Osteoblast (primary cell): ENCODE results near the gene CDK5RAP2. TPM values are rescaled to one million over a fixed set of nuclear protein-coding genes. Genes with fewer than 3 reads are reported as not detected.

Experiments used
- DNase-seq: peaks from one replicate; pipeline ENCODE4 v3.0.0; 2011; ENCODE audit warnings: low spot score, mixed read lengths; ENCODE audit not compliant: insufficient read length; ENCODE audit errors: missing footprints
- H2AFZ ChIP-seq: 2 replicates; pipeline ENCODE4 v1.6.0; 2011; ENCODE audit warnings: mild to moderate bottlenecking, low read length
- H3K27ac ChIP-seq: 2 replicates; pipeline ENCODE4 v1.5.1; 2011; ENCODE audit warnings: mild to moderate bottlenecking, low read depth, low read length, moderate library complexity
- H3K27me3 ChIP-seq: 2 replicates; pipeline ENCODE4 v1.6.0; 2012; ENCODE audit warnings: mild to moderate bottlenecking, control low read depth, inconsistent platforms, low read length, moderate library complexity; ENCODE audit not compliant: insufficient read depth
- H3K36me3 ChIP-seq: 2 replicates; pipeline ENCODE4 v1.5.1; 2011; ENCODE audit warnings: mild to moderate bottlenecking, low read length, control low read depth, moderate library complexity; ENCODE audit not compliant: insufficient read depth
- H3K4me1 ChIP-seq: 2 replicates; pipeline ENCODE4 v1.5.1; 2011; ENCODE audit warnings: mild to moderate bottlenecking, low read length, control low read depth, moderate library complexity; ENCODE audit not compliant: insufficient read depth
- H3K4me2 ChIP-seq: 2 replicates; pipeline ENCODE4 v1.6.0; 2011; ENCODE audit warnings: mild to moderate bottlenecking, low read length; ENCODE audit not compliant: insufficient read depth
- H3K4me3 ChIP-seq: fragments of 200-600 bp; sonication (generic); 3 replicates; pipeline ENCODE4 v1.5.1; 2012; ENCODE audit warnings: mild to moderate bottlenecking, low read length, inconsistent platforms; ENCODE audit not compliant: insufficient read depth
- H3K79me2 ChIP-seq: 2 replicates; pipeline ENCODE4 v1.6.0; 2012; ENCODE audit warnings: mild to moderate bottlenecking, low read length, control low read depth, inconsistent platforms; ENCODE audit not compliant: insufficient read depth
- H3K9me3 ChIP-seq: 2 replicates; pipeline ENCODE4 v1.5.1; 2011; ENCODE audit warnings: low read depth, low read length, control low read depth
- H4K20me1 ChIP-seq: 2 replicates; pipeline ENCODE4 v1.6.0; 2012; ENCODE audit warnings: mild to moderate bottlenecking, low read length, control low read depth; ENCODE audit not compliant: insufficient read depth
- CTCF ChIP-seq: IDR thresholded peaks from 2 replicates; pipeline ENCODE4 v1.5.1; 2011; ENCODE audit warnings: mild to moderate bottlenecking, low read depth, low read length, moderate library complexity; ENCODE audit errors: extremely low read depth
- total RNA-seq: library from RNA; depleted of rRNA; stranded (reverse); fragments of >200 nt; gene quantifications from 2 replicates; pipeline ENCODE4 v1.2.3, GENCODE V29; 2012

The CDK5RAP2 gene
- total RNA-seq, 1 donor, result 59.7 TPM

- H3K9me3 ChIP-seq, result no peaks in the 10 kb centered on the region
- no peaks in the 10 kb centered on the region for H3K27me3 ChIP-seq
- peak; percentile 85 for TF ChIP-seq CTCF
- H3K27ac ChIP-seq, result no peak overlapping the region
- no peaks in the 10 kb centered on the region for H4K20me1 ChIP-seq
- no peak overlapping the region for H3K4me3 ChIP-seq
- peak overlapping the region; percentile 11 for H3K4me2 ChIP-seq
- no peaks in the 10 kb centered on the region for H3K36me3 ChIP-seq
- peaks cover 17% of the 10 kb centered on the region for H3K4me1 ChIP-seq
- DNase-seq, result peak; percentile 87
- H3K79me2 ChIP-seq, result no peaks in the 10 kb centered on the region
- H2AFZ ChIP-seq, result peak overlapping the region; percentile 7
Measured at GRCh38 chr9:120619751-120620655, 40.0 kb upstream of the CDK5RAP2 start.

- peak; percentile 61 for DNase-seq
- H3K4me3 ChIP-seq, result no peak overlapping the region
- H3K27ac ChIP-seq, result peak overlapping the region; percentile 50
- no peak overlapping the region for H2AFZ ChIP-seq
- H3K4me1 ChIP-seq, result peaks cover 17% of the 10 kb centered on the region
- no peaks in the 10 kb centered on the region for H3K36me3 ChIP-seq
- no peaks in the 10 kb centered on the region for H4K20me1 ChIP-seq
- H3K4me2 ChIP-seq, result peak overlapping the region; percentile 40
- no peaks in the 10 kb centered on the region for H3K79me2 ChIP-seq
- no peaks in the 10 kb centered on the region for H3K9me3 ChIP-seq
- TF ChIP-seq CTCF, result no peak
- no peaks in the 10 kb centered on the region for H3K27me3 ChIP-seq
Measured at GRCh38 chr9:120616966-120617935, 37.3 kb upstream of the CDK5RAP2 start.

- H3K9me3 ChIP-seq, result no peaks in the 10 kb centered on the region
- DNase-seq, result no peak
- no peaks in the 10 kb centered on the region for H3K79me2 ChIP-seq
- H2AFZ ChIP-seq, result no peak overlapping the region
- H3K27ac ChIP-seq, result no peak overlapping the region
- no peak overlapping the region for H3K4me2 ChIP-seq
- H3K4me1 ChIP-seq, result peaks cover 12% of the 10 kb centered on the region
- no peaks in the 10 kb centered on the region for H4K20me1 ChIP-seq
- H3K27me3 ChIP-seq, result no peaks in the 10 kb centered on the region
- no peaks in the 10 kb centered on the region for H3K36me3 ChIP-seq
- no peak overlapping the region for H3K4me3 ChIP-seq
- TF ChIP-seq CTCF, result peak; percentile 37
Measured at GRCh38 chr9:120612218-120612617, 32.3 kb upstream of the CDK5RAP2 start.
